ENCODE data around the gene MCRIP1. TPM values are rescaled to one million over a fixed set of nuclear protein-coding genes. Genes with fewer than 3 reads are reported as not detected.

The MCRIP1 gene
- total and polyA plus RNA-seq, 10 of the 15 experiments (the other 5 are each of a cell fraction or from before 2014, with no cell fraction given): 0.31 to 54.4 (median 30.8) TPM

DNA sequence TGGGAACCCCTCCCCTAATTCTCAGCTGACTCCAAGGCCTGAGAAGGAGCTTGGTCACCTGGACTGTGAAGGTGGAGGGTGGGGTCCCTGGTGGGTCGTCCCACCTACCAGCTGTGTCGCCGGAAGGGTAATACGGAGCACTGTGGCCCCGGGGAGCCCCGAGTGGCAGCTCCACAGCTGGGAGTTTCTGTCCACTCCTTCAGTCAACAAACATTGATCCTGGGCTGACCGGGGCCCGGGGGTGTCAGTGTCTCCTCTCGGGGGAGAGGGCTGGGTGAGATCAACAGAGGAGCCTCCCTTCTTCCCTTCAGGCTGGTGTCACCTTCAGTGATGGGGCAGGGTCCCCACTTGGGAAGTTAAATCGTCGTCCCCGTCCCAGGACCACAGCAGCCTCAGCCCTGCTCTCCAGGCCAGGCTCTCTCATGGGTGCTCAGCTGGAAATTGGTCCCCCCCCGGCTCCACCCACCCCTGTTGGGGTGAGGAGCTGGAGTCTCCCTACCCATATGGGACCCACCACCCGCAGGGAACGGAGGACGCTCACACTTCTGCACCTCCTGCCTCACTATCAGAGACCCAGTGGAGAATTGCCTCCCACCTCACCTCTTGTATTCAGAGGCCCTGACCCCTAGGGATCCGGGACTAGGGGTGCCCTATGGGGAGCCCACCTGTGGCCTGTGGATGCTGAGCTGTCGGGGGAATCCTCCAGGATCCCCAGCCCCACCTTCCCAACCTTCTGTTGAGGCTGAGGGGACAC lies 27.2 kb downstream of the MCRIP1 start (continued):
- TF ChIP-seq CREB1 (IDR thresholded peaks at IDR 0.05; ENCODE audit: low read depth): no peak
- TF ChIP-seq NFYA (IDR thresholded peaks at IDR 0.05; ENCODE audit: borderline replicate concordance, low read depth, low read length): no peak
- TF ChIP-seq, protein P1, sequence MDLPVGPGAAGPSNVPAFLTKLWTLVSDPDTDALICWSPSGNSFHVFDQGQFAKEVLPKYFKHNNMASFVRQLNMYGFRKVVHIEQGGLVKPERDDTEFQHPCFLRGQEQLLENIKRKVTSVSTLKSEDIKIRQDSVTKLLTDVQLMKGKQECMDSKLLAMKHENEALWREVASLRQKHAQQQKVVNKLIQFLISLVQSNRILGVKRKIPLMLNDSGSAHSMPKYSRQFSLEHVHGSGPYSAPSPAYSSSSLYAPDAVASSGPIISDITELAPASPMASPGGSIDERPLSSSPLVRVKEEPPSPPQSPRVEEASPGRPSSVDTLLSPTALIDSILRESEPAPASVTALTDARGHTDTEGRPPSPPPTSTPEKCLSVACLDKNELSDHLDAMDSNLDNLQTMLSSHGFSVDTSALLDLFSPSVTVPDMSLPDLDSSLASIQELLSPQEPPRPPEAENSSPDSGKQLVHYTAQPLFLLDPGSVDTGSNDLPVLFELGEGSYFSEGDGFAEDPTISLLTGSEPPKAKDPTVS (IDR thresholded peaks at IDR 0.05; ENCODE audit: low read depth, low read length): no peak
- TF ChIP-seq NRF1 (conservative IDR thresholded peaks at IDR 0.05; ENCODE audit: low read depth, low read length): no peak

DNA sequence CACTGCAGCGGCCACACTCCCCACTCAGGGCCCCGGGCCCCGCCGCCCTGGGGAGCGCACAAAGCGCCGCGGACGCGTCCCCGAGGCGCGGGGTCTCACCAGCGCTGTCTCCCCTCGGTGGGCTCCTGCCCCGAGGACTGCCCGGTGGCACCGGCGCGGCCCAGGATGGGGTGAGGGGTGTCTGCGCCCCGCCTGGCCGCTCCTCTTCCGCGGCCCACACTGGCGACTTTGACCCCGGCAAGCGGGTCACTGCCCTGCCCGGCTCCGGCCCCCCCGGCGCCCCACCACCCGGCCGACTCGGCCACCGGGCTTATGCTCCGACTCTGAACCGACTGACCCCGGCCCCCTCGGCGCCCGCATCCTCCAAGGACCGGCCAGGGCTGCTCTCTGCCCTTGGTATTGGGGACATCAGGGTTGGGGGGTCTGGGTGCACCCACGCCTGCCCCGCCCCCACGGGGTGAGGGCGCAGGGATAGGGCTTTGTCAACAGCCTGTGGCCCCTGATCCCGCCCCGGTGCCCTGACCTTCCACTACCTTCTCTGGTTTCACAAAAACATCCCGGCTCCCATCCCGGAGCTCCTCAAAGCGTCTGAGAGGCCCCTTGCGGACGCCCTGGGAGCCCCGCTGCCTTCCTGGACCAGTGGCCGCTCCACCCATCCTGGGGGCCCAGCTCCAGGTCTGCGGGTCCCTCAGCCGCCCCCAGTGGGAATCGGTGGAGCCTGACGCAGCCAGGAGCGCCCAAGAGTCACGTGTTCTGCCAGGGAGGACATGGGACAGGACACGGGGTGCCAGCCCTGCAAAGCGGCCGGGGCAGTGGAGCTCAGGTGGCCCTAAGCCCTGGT lies 28.3 kb downstream of the MCRIP1 start:
- Histone ChIP-seq H3K9ac (ENCODE audit: control insufficient read depth, insufficient read depth, low read length) (no peak overlapping the region), H3K4me2 (ENCODE audit: control insufficient read depth, insufficient read depth) (no peak overlapping the region), H3K27me3 (replicated peaks in 1 of 2; ENCODE audit: control insufficient read depth in 2 of 2, insufficient read depth in 2 of 2, low read length in 1 of 2) (peaks cover 1 to 4% of the 10 kb centered on the region in 2 experiments; a peak in 1 of 4 replicates), H3K27ac (ENCODE audit: control insufficient read depth, insufficient read depth) (no peak overlapping the region), H3K9me3 (replicated peaks; ENCODE audit: control insufficient read depth, insufficient read depth, low read length) (no peaks in the 10 kb centered on the region), H4K20me1 (ENCODE audit: control insufficient read depth, insufficient read depth) (no peaks in the 10 kb centered on the region), H3K36me3 (ENCODE audit: control insufficient read depth in 2 of 2, insufficient read depth in 2 of 2, low read length in 1 of 2) (no peaks in the 10 kb centered on the region), H2AFZ (ENCODE audit: control insufficient read depth, low read depth, low read length) (no peak overlapping the region), H3K4me3 (no peak overlapping the region), H3K79me2 (ENCODE audit: control insufficient read depth, insufficient read depth, low read length) (no peaks in the 10 kb centered on the region), H3K4me1 (ENCODE audit: control insufficient read depth, insufficient read depth, low read length) (no peaks in the 10 kb centered on the region)
- ATAC-seq (no peak), DNase-seq (ENCODE audit: low read depth, low spot score) (no peak), FAIRE-seq (no peak)
- ChIA-PET SMC1A (ENCODE audit: uncharacterized antibody, unreplicated experiment) (no interaction called here), RAD21 (ENCODE audit: unreplicated experiment) (no interaction called here), POLR2A (no interaction called here), CTCF (no interaction called here)
- intact Hi-C loops (cut with micrococcal nuclease; ENCODE audit: unreplicated experiment): no loop called here
- 20% methylated on average over 40 of the region's 65 CpGs for WGBS (ENCODE audit: insufficient coverage, insufficient replicate concordance, low lambda C conversion rate, missing lambda C conversion rate)
- BruUV-seq (replicated peaks): no TSS peak
- in situ Hi-C loops (cut with MboI): no loop called here
- TF ChIP-seq POLR2AphosphoS5 (IDR thresholded peaks at IDR 0.05; ENCODE audit: low read length) (no peak), MTA2 (IDR thresholded peaks at IDR 0.05; ENCODE audit: low read depth) (no peak), SPI1 (IDR thresholded peaks at IDR 0.05; ENCODE audit: borderline replicate concordance, insufficient read depth, low read depth, low read length) (no peak), SIN3A (IDR thresholded peaks at IDR 0.05; ENCODE audit: low read depth, low read length) (no peak), EP300 (IDR thresholded peaks at IDR 0.05; ENCODE audit: borderline replicate concordance in 1 of 2, control insufficient read depth in 1 of 2, low read depth in 2 of 2, low read length in 2 of 2) (no peak), ZSCAN29 (IDR thresholded peaks at IDR 0.05) (no peak), ZBED1 (IDR thresholded peaks at IDR 0.05; ENCODE audit: borderline replicate concordance) (no peak), MYB (IDR thresholded peaks at IDR 0.05; ENCODE audit: borderline replicate concordance, low read depth, low read length) (no peak), RAD51 (IDR thresholded peaks at IDR 0.05) (no peak)
- TF ChIP-seq, protein P2, sequence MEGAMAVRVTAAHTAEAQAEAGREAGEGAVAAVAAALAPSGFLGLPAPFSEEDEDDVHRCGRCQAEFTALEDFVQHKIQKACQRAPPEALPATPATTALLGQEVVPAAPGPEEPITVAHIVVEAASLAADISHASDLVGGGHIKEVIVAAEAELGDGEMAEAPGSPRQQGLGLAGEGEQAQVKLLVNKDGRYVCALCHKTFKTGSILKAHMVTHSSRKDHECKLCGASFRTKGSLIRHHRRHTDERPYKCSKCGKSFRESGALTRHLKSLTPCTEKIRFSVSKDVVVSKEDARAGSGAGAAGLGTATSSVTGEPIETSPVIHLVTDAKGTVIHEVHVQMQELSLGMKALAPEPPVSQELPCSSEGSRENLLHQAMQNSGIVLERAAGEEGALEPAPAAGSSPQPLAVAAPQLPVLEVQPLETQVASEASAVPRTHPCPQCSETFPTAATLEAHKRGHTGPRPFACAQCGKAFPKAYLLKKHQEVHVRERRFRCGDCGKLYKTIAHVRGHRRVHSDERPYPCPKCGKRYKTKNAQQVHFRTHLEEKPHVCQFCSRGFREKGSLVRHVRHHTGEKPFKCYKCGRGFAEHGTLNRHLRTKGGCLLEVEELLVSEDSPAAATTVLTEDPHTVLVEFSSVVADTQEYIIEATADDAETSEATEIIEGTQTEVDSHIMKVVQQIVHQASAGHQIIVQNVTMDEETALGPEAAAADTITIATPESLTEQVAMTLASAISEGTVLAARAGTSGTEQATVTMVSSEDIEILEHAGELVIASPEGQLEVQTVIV (IDR thresholded peaks at IDR 0.05; ENCODE audit: borderline replicate concordance, partially characterized antibody): no peak
- TF ChIP-seq, protein P3, sequence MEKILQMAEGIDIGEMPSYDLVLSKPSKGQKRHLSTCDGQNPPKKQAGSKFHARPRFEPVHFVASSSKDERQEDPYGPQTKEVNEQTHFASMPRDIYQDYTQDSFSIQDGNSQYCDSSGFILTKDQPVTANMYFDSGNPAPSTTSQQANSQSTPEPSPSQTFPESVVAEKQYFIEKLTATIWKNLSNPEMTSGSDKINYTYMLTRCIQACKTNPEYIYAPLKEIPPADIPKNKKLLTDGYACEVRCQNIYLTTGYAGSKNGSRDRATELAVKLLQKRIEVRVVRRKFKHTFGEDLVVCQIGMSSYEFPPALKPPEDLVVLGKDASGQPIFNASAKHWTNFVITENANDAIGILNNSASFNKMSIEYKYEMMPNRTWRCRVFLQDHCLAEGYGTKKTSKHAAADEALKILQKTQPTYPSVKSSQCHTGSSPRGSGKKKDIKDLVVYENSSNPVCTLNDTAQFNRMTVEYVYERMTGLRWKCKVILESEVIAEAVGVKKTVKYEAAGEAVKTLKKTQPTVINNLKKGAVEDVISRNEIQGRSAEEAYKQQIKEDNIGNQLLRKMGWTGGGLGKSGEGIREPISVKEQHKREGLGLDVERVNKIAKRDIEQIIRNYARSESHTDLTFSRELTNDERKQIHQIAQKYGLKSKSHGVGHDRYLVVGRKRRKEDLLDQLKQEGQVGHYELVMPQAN (conservative IDR thresholded peaks at IDR 0.05): no peak
